HG03064 (cell line): Measurements from ENCODE around the gene GALK2.
A peak's percentile ranks its signal among the peaks of the same experiment; 100 is the strongest.
"Not testable (repeated sequence)": the region's sequence is repeated elsewhere in the genome, so short reads cannot be mapped to it uniquely, and the experiment has no call there.

Experiments used
- ATAC-seq: cut with Tn5 transposase; IDR thresholded peaks from one replicate; pipeline ENCODE4 v1.9.1; 2021; ENCODE audit warnings: low read depth; ENCODE audit not compliant: unreplicated experiment

GALK2 gene

DNA sequence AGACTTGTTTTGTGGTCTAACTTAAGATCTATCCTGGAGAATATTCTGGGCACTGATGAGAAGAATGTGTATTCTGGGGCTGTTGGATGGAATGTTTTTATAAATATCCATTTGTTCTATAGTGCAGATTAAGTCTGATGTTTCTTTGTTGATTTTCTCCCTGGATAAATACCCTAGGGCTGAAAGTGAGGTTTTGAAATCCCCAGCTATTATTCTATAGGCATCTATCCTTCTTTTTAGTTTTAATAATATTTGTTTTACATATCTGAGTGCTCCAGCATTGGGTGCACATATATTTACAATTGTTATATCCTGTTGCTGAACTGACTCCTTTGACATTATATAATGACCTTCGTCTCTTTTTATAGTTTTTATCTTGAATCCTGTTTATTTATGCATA lies 42.9 kb downstream of the GALK2 start:
- ATAC-seq: no peak

GRCh38 chr15:49215768-49216739 lies 46.0 kb downstream of the GALK2 start:
- peak; percentile 99 for ATAC-seq

- no peak for ATAC-seq
These were observed 53.7 kb downstream of the GALK2 start for GRCh38 chr15:49223536-49224274.

GRCh38 chr15:49225572-49226281 lies 55.7 kb downstream of the GALK2 start:
- ATAC-seq: no peak

DNA sequence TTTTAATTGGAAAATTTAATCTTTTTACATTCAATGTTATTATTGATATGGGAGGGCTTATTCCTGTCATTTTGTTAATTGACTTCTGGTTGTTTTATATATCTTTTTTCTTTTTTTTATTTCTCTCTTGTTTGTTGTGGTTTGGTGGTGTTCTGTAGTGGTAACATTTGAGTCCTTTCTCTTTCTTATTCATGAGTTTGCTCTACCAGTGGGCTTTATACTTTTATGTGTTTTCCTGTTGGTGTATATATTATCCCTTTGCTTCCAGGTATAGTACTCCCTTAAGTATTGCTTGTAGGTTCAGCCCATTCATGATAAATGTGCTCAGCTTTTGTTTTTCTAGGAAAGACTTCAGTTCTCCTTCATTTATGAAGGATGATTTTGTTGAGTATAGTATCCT lies 57.6 kb downstream of the GALK2 start:
- no peak for ATAC-seq

DNA sequence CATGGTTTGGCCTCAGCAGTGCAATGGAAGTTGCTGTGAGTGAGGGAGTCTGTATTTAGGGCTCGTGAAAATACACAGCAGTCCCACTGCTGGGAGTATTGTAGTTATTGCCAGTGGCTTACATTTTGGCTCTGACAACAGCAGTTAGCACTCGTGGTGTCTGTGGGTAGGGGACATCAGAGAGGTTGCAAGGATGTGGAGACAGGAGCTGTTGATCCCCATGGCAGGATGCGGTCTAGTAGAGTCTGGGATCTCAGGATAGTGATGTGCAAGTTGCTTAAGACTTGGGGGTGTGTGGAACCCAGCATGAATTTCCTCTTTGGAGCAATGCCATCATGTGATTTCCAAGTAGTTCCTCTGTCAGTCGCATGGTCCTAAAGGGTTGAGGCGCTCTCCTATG lies 59.9 kb downstream of the GALK2 start:
- no peak for ATAC-seq

GRCh38 chr15:49232236-49232806 lies 62.3 kb downstream of the GALK2 start:
- ATAC-seq: no peak

GRCh38 chr15:49235446-49236124 lies 65.5 kb downstream of the GALK2 start:
- no peak for ATAC-seq

GRCh38 chr15:49236869-49237268 lies 66.8 kb downstream of the GALK2 start:
- no peak for ATAC-seq

- ATAC-seq: no peak
These were observed 68.3 kb downstream of the GALK2 start for GRCh38 chr15:49238342-49238741.

GRCh38 chr15:49239105-49239504 lies 69.1 kb downstream of the GALK2 start:
- ATAC-seq: no peak

DNA sequence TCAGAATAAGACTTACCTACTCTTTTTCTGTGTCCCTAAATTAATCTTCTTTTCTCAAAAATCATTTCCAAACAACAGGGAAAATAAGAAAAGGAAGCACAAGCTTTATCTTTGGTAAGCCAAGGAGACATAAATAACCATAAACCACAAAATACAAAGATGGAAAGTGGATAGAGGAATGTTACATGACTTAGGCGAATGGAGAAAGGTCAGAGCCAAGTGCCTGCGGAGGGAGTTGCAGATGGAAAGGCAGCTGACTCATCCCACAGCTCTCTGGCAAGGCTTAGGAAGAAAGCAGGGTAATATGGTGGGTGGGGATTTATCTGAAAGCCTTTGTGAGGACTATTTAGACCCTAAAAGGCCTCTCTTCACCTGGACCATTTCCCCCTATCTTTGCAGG lies 72.8 kb downstream of the GALK2 start:
- ATAC-seq: no peak

DNA sequence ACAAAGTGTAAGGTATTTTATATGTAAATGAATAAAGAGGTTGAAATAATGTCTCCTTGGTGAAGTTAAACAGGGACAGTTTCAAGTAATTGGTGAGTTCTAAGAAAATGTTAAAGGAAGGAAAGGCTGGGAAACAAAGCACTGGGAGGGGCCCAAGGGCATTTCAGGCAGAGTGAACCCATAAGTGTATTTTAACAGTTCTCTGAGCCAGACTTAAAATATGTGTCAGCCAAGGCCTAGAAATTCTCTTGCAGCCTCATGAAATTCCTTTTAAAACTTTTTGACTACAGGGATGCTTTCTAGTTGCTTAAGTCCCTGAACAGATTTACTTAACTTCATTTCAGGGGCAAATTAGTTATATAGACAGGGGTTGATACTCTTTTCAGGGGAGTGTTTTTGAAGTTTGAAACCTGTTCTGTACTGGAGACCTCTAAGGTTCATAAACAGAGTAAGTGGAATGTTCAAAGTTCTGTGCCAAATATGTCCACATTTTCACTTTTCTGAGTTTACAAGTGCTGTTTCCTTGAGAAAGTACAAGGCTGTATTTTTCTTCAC lies 77.6 kb downstream of the GALK2 start:
- no peak for ATAC-seq

DNA sequence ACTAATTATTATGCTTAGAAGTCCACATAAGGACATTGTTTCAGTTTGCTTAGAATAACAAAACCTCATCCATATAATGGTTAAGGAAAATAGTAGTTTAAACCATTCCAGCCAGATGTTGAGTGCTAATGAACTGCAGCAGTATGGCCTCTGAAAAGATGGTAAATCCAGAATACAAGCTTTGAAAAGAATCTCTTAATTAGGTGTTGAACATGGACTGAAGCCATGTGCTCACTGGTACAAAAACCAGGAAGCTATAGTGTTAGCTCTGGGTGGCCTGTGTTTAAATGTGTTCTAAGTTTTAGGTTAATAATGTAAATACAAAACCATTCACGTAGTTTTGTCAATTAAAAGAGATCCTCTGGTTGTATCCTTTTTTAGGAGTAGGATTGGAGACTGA lies 78.2 kb downstream of the GALK2 start:
- no peak for ATAC-seq

GRCh38 chr15:49255966-49256759 lies 86.1 kb downstream of the GALK2 start:
- no peak for ATAC-seq

- not testable (repeated sequence) for ATAC-seq
These were observed 95.1 kb downstream of the GALK2 start for GRCh38 chr15:49265117-49265516.

- no peak for ATAC-seq
These were observed 95.9 kb downstream of the GALK2 start for GRCh38 chr15:49265911-49266310.

DNA sequence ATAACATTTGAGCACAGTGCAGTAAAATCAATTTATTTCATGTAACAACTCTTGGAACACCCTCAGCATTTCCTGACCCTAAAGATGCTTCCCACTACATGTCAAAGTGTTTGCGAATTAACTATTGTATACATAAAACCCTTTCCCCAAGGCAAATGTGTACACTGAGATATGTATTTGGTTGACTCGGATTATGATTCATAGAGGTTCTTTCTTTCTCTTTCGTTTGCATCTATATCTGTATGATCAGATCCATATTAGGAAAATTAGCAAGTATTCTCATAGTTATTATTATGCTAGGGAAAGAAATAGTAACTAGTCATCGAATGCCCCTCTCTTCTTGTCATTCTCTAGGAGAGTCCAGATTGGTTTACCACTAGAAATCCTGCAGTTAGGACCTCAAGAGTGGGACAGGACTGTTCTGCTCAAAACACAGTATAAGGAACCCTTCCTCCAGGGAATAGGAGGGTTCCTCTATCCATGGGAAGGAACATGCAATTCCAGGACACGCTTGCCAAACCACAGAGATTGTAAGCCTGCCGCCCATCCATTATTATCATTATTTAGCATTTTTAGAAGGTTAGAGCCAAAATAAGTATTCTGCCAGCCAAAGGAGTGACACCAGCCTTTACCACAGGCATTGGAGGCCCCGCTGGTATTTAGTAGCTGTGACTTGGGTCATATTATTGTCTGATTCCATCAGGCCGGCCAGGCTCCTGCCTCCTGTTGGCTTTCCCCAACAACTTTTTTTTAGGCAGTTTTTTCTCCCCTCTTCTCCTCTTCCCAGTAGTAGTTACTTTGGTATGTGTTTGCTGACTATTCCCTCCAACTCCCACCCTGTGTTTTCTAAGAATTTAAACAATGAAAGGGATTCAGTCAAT lies 100.7 kb downstream of the GALK2 start:
- no peak for ATAC-seq
